ELR (cell line): ENCODE results near the gene SPOCK2.

Experiments
- DNase-seq: peaks from one replicate; pipeline ENCODE4 v3.0.0-alpha.2; 2015; ENCODE audit warnings: low read depth

SPOCK2 gene

DNA sequence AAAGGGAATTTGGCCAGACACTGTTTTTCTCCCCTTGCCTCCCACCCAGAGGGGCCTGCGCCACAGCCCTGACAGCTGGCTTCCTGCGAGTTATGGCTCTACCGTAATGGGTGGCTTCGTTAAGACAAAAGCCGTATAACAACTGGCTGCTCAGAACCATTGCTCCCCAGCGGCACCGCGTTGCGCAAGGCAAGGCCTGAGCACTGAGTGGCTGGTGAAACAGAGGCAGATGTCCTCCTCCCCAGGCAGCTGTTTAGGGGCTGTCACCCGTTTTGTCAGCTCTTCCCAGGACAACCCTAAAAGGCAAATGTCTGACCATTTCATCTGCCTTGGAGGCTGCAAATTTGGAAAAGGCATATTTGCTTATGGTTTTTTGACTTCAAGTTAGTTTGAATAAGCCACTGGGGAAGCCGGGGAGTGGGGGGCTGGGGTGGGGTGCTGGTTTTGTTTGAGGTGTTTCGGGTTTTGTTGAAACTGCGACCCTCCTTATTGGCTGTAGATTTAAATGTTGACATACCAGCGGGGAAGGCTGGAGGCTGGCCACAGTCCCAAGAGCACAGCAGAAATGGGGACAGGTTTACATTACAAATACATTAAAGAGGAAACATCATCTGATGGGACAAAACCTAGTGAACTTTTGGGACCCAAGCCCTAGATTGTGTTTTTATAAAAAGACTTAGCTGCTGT is 681 bp upstream of the SPOCK2 start:
- DNase-seq, result no peak

DNA sequence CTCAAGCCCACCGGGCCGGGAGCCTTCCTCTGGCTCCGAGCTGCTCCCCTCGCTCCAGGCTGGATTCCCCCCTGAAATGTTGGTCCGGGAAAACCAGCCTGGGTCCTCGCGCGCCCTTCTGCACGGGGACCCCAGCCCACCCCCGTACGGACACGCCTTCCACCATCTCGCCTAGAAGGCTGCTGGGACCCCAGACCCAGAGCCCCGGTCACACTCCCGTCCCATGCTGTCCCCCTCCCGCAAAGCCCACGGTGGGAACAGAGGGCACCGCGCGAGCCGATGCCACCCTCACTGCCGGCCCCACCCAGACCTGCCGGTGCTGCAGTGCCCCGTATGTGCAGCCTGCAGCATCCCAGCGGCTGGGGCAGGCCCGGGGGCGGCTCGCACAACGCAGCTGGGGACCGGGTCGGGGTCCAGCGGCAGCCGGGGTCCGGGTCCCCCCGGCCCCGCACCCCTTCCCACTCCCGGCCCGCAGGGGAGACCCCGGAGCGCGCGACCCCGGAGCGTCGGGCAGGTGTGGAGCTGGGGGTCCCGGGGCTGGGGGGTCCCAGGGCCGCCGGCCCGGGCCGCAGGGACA is 871 bp downstream of the SPOCK2 start:
- DNase-seq, result no peak

DNA sequence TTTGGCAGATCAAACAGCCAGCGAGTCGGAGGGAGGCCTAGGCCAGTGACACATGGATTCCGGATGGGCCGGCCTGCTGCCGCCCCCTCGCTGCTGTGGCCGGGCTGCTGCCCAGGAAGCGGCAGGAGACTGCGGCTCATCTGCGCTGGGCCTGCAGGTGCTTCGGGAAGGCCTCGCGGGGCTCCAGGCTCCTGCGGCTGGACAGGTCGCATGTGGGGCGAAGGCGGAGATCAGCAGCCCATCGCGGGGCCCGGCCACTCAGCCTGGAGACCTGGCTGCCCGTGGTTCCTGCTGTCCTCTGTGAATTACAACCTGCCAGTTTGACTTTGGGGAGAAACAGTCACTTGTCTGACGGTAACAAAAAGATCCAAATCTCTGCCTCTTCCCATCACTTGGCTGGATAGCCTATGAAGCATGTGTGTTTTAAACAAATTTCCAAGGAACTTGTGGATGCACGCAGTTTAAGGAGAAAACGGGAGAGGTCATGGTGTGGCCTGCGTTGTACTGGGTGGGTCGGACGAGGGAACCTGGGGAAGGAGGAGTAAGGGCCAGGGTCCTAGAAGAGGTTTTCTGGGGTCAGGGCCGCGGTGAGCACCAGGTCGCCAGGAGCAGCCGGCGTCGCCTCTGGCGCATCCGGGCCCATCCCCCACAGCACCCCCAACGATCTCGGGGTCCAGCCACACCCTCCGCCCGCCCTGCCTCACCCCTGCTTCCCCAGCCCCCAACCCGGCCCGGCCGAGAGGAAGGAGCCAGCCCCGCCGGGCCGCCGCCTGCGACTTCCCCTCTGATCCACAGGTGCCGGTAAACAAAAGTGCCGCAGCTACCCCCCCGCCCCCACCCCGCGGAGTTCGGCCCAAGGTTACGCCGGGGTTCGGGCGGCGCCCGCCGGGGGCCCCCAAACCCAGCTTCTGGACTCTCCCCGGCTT is 1.6 kb downstream of the SPOCK2 start:
- DNase-seq, result no peak

DNA sequence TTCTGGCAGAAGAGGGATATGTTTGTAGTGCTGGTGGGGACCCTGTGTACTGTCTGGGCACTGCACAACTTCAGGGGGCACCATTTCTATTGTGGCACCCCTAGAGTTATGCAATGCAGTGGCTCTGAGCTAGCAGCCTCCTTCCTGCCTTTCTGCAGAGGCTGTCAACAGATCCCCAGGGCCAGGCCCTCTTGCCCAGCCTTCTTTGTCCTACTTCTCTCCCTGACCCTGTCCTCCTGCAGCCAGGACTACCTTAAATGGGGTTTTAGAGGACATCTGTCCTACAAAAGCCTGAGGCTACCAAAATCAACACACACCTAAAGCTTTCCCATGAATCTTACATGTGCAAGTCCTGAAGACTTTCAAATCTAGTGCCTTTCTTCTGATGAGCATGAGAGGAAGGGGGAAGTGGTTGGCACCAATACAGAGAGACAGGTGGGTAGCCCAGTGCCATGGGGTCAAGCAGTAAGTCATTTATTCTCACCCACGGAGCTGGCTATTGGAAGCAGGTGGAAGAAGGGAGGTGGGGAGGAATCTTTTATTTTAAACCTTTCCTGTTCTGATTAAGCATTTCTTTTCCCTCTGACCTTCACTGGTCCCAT is 2.4 kb downstream of the SPOCK2 start:
- no peak for DNase-seq

DNA sequence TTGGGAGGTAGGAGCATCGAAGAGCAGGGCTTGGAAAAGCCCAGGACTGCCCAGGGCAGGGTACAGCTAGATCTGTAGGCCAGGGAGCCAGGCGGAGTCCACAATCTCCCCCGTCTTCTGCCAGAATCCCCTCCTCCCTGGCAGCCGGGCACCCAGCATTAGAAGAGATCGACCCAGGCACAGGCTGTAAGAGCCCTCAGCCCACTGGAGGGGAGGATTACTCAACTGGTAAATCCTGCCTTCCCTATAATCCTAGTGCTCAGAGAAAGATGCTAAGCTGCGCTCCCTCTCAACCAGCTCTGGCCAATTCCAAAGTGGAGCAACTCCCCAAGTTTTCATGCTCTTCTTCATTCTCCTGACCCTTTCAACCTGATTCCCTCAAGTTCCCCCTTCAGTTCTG is 3.2 kb downstream of the SPOCK2 start:
- no peak for DNase-seq

GRCh38 chr10:72083790-72084459 is 4.4 kb downstream of the SPOCK2 start:
- no peak for DNase-seq

- DNase-seq, result no peak
These were observed 5.2 kb downstream of the SPOCK2 start for GRCh38 chr10:72082856-72083789.

DNA sequence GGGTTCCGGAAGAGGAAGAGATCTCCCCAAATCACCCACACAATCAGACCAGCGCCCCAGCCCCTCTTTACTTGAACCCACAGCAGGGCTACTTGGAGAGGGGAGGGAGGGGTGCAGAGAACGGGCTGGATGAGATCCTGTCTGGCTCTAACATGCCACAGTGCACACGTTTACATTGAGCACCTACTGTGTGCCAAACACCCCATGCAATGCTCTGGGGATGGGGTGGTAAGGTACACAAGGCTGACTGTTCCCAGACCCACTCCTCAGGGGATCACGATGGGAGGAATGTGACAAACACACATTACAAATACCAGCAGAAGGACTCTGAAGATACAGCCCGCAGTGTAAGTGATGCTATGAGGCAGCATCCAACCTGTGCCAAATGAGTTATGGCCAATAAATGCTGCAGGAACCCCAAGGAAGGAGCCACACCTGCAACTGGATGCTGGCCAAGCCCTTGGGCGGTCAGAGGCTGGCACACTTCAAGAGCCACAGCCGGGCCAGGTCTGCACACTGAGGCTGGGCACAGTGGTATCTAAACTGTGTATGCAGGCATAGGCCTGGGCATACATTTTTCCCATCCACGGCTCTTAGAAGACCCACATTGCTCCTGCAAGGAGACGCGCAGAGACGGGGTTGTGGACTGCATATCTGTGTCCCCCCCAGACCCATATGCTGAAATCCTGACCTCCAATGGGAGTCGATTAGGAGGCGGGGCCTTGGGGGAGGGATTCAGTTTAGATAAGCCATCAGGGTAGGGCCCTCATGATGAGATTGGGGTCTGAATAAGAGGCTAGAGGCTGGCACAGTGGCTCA is 6.4 kb downstream of the SPOCK2 start:
- no peak for DNase-seq

- no peak for DNase-seq
These were observed 7.1 kb downstream of the SPOCK2 start for GRCh38 chr10:72081210-72081609.

- DNase-seq, result no peak
These were observed 8.0 kb downstream of the SPOCK2 start for GRCh38 chr10:72080042-72080975.

DNA sequence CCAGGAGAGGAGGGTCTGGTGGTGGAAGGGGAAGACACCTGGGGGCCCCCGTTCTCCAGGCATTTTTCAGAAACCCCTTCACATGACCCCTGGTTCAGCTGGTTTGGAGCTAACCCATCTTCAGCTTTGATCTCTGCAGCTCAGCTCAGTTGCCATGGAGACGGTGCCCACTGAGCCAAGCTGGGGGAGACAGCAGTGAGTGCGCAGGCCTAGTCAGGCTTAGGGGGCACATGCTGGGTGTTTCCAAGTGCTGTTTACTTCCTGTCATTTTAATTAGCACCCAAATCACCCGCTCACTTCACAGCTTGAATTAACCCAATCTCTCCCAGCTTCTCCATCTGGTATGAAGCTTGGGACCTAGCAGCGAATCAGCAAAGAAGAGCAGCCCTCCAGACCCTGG is 9.0 kb downstream of the SPOCK2 start:
- DNase-seq, result no peak

- DNase-seq, result no peak
These were observed 10.9 kb downstream of the SPOCK2 start for GRCh38 chr10:72077275-72077990.

DNA sequence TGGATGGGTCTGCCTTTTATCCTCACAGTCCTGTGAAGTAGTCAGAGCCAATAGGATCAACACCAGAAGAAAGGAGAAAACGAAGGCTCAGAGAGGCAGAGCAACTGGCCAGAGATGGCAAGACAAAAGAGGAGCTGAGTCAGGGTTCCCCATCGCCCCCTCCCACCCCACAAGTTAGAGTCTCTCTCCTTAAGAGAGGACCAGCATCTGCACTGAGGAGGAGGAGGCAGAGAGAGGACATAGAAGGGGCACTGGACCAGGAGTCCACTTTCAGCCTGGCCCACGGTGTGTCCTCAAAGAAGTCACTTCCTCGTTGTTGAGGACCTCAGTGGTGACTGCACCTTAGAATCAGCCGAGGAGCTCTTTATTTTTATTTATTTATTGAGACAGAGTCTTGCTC is 11.6 kb downstream of the SPOCK2 start:
- no peak for DNase-seq

DNA sequence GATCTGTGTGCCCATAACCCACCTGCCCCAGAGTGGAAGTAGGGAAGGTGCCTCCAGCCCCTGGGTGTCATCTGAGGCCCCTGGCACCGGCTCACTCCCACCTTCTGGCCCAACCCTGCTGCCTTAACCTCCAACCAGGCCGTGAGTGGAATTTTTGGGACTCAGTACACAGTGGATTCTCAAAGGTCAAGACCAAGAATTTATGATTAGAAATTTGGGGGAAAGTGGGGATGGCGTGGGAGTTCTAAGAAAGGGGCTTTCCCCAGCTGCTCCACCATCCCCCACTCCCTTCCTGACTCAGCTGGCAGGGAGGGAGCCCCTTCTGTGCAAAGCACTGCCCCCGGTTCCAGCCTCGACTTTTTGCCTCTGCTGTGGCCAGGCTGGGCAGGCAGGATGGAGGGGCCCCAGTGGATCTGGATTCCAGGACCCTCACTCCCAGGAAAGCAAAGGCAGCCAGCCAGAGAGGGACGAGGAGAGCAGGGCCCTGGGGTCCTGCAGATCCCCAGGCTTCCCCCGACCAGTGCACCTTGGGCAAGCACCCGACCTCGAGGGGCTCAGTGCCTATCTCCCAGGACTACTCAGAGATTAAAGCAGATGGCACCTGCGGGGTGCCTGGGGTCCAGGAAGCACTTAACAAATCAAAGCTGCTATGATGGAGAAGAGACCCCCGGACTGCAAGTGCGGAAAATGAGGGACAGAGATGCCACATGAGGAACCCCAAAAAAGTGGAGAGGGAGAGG is 12.8 kb downstream of the SPOCK2 start:
- DNase-seq, result no peak

DNA sequence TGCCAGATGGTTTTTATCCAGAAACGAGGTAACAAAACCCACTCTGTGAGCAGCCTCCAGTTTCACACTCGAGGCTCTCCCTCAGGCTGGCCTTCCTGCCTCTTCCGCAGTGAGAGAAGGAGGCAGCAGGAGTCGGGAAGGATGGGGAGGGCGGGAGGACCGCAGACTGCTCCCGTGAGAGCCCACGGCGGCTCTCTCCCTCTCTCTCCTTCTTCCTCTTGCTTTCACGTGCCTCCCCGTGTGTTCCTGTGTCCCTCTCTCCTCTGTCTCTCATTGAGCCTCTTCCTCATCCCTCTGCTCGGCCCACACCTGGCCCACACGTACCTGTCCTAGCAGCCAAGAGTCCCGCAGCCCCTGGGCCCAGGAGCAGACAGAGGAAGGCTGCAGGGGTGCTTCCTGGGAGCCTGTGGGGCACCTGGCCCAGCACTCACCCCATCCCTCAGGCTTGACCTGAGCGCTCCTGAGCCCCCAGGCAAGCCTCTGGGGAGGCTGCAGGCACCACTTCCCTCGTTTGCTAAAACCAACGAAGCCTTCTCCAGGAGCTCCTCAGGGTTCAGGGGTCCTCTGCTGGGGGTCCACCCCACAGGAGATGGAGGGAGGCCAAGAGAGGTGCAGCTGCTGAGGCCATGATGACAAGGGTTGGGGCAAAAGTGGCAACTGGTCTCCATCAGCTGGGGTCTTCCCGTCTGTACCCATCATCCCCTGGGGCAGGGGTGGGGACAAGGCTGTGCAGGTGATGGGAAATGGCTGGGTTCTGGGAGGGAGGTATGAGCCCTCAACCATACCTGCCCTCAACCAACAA is 13.6 kb downstream of the SPOCK2 start:
- no peak for DNase-seq

- no peak for DNase-seq
These were observed 14.4 kb downstream of the SPOCK2 start for GRCh38 chr10:72073708-72074573.
